ENCODE measurements around the gene ERC1.

DNA sequence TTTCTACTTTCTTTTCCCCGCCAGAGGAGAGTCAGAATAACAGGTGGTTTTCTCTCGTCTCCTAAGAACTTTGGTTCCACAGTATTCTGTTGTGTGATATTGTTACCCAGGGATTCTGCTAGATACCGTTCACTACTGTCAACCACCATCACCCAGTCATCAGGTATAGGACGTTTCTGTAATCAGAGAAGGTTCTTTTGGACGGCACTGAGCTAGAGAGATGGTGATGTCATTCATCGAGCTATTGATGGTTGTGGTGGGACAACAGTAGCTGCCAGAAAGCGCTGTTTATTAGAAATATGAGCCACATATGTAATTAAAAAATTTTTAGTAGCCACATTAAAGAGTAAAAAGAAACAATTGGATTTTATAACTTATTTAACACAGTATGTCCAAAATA, 17.0 kb downstream of the ERC1 start:
- TF ChIP-seq, protein P1, sequence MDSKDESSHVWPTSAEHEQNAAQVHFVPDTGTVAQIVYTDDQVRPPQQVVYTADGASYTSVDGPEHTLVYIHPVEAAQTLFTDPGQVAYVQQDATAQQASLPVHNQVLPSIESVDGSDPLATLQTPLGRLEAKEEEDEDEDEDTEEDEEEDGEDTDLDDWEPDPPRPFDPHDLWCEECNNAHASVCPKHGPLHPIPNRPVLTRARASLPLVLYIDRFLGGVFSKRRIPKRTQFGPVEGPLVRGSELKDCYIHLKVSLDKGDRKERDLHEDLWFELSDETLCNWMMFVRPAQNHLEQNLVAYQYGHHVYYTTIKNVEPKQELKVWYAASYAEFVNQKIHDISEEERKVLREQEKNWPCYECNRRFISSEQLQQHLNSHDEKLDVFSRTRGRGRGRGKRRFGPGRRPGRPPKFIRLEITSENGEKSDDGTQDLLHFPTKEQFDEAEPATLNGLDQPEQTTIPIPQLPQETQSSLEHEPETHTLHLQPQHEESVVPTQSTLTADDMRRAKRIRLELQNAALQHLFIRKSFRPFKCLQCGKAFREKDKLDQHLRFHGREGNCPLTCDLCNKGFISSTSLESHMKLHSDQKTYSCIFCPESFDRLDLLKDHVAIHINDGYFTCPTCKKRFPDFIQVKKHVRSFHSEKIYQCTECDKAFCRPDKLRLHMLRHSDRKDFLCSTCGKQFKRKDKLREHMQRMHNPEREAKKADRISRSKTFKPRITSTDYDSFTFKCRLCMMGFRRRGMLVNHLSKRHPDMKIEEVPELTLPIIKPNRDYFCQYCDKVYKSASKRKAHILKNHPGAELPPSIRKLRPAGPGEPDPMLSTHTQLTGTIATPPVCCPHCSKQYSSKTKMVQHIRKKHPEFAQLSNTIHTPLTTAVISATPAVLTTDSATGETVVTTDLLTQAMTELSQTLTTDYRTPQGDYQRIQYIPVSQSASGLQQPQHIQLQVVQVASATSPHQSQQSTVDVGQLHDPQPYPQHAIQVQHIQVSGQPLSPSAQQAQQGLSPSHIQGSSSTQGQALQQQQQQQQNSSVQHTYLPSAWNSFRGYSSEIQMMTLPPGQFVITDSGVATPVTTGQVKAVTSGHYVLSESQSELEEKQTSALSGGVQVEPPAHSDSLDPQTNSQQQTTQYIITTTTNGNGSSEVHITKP (tag by site-specific recombination; IDR thresholded peaks at IDR 0.05): no peak
- peak; percentile 99 for TF ChIP-seq ZNF10 (tag by site-specific recombination; IDR thresholded peaks at IDR 0.05)
- TF ChIP-seq ZNF660 (tag by site-specific recombination; IDR thresholded peaks at IDR 0.05): peak; percentile 69; the same call in 1 of the 2 replicates
- no peak for TF ChIP-seq ZNF324 (tag by site-specific recombination; IDR thresholded peaks at IDR 0.05)
- no peak for TF ChIP-seq ZNF654 (tag by site-specific recombination; IDR thresholded peaks at IDR 0.05; ENCODE audit: low read depth)
- TF ChIP-seq ZFP41 (tag by site-specific recombination; IDR thresholded peaks at IDR 0.05; ENCODE audit: borderline replicate concordance): no peak
- TF ChIP-seq, protein P2, sequence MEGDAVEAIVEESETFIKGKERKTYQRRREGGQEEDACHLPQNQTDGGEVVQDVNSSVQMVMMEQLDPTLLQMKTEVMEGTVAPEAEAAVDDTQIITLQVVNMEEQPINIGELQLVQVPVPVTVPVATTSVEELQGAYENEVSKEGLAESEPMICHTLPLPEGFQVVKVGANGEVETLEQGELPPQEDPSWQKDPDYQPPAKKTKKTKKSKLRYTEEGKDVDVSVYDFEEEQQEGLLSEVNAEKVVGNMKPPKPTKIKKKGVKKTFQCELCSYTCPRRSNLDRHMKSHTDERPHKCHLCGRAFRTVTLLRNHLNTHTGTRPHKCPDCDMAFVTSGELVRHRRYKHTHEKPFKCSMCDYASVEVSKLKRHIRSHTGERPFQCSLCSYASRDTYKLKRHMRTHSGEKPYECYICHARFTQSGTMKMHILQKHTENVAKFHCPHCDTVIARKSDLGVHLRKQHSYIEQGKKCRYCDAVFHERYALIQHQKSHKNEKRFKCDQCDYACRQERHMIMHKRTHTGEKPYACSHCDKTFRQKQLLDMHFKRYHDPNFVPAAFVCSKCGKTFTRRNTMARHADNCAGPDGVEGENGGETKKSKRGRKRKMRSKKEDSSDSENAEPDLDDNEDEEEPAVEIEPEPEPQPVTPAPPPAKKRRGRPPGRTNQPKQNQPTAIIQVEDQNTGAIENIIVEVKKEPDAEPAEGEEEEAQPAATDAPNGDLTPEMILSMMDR (tag by site-specific recombination; IDR thresholded peaks at IDR 0.05): no peak
